Measurements from ENCODE around the gene C20orf144. TPM values are rescaled to one million over a fixed set of nuclear protein-coding genes. Genes with fewer than 3 reads are reported as not detected.

C20orf144 gene
- total RNA-seq = 0.33 and 0.39 TPM in 2 replicates

GRCh38 chr20:33662172-33662571 is at the start of gene C20orf144:
TSS of gene C20orf144 (plus strand) at chr20:33662327. CDS start at chr20:33662346, 19 bp downstream.

GRCh38 chr20:33666293-33667244 is 4.4 kb downstream of the C20orf144 start, which contains the start of gene ACTL10:
TSS of gene ACTL10 (plus strand) at chr20:33666943. CDS start at chr20:33667498, 555 bp downstream.

GRCh38 chr20:33674294-33675135 is 12.4 kb downstream of the C20orf144 start, which contains the start of gene NECAB3:
TSS of gene NECAB3 (minus strand) at chr20:33674428. CDS start at chr20:33674352, 76 bp downstream.

GRCh38 chr20:33686100-33686983 is 24.2 kb downstream of the C20orf144 start, which contains the start of gene E2F1:
TSS of gene E2F1 (minus strand) at chr20:33686385. CDS start at chr20:33686264, 121 bp downstream.

Other genes starting within 250 kb of the C20orf144 start
- gene SNTA1, start 218.6 kb upstream of the C20orf144 start, total RNA-seq = 7.1 and 17.2 TPM in 2 replicates
- gene CBFA2T2, start 172.2 kb upstream of the C20orf144 start, total RNA-seq = 9.1 and 15.3 TPM in 2 replicates
- gene ACTL10, start 4.6 kb downstream of the C20orf144 start, total RNA-seq = 6.0 and 7.1 TPM in 2 replicates
- gene NECAB3, start 12.1 kb downstream of the C20orf144 start, total RNA-seq = 24.1 and 48.3 TPM in 2 replicates
- 4.7 and 5.6 TPM in 2 replicates for gene E2F1, start 24.1 kb downstream of the C20orf144 start, total RNA-seq
- gene PXMP4, start 58.0 kb downstream of the C20orf144 start, total RNA-seq = 5.9 and 11.0 TPM in 2 replicates
- gene ZNF341, start 69.7 kb downstream of the C20orf144 start, total RNA-seq = 2.5 and 3.5 TPM in 2 replicates
- 33.3 and 40.8 TPM in 2 replicates for gene CHMP4B, start 149.0 kb downstream of the C20orf144 start, total RNA-seq